Fibroblast of peridontal ligament (primary cell): Measurements from ENCODE around the gene MTMR12.

Experiments
- DNase-seq: peaks from one replicate; pipeline ENCODE4 v3.0.0-alpha.2; 2010; ENCODE audit errors: extremely low read depth

The MTMR12 gene

GRCh38 chr5:32274548-32275395 is 38.0 kb downstream of the MTMR12 start:
- DNase-seq, result no peak

GRCh38 chr5:32273821-32274220 is 38.9 kb downstream of the MTMR12 start:
- DNase-seq, result no peak

GRCh38 chr5:32272746-32273145 is 40.0 kb downstream of the MTMR12 start:
- no peak for DNase-seq

- DNase-seq, result no peak
Observed at GRCh38 chr5:32270946-32271345, 41.8 kb downstream of the MTMR12 start.

- no peak for DNase-seq
Observed at GRCh38 chr5:32270178-32270577, 42.6 kb downstream of the MTMR12 start.

- no peak for DNase-seq
Observed at GRCh38 chr5:32265902-32266301, 46.8 kb downstream of the MTMR12 start.

- DNase-seq, result no peak
Observed at GRCh38 chr5:32264957-32265572, 47.7 kb downstream of the MTMR12 start.

GRCh38 chr5:32263684-32264083 is 49.1 kb downstream of the MTMR12 start:
- no peak for DNase-seq

- no peak for DNase-seq
Observed at GRCh38 chr5:32261198-32261597, 51.5 kb downstream of the MTMR12 start.

- DNase-seq, result no peak
Observed at GRCh38 chr5:32259033-32259432, 53.7 kb downstream of the MTMR12 start.

GRCh38 chr5:32258424-32258823 is 54.3 kb downstream of the MTMR12 start:
- DNase-seq, result no peak

- DNase-seq, result no peak
Observed at GRCh38 chr5:32255540-32255900, 57.2 kb downstream of the MTMR12 start.

GRCh38 chr5:32254881-32255539 is 57.7 kb downstream of the MTMR12 start:
- peak; percentile 80 for DNase-seq

GRCh38 chr5:32251871-32252458 is 60.8 kb downstream of the MTMR12 start:
- peak; percentile 31 for DNase-seq

- DNase-seq, result no peak
Observed at GRCh38 chr5:32249668-32250067, 63.1 kb downstream of the MTMR12 start.

GRCh38 chr5:32245742-32246141 is 67.0 kb downstream of the MTMR12 start:
- no peak for DNase-seq

- DNase-seq, result no peak
Observed at GRCh38 chr5:32244017-32244416, 68.7 kb downstream of the MTMR12 start.

GRCh38 chr5:32241034-32241783 is 71.5 kb downstream of the MTMR12 start:
- peak; percentile 44 for DNase-seq

GRCh38 chr5:32239385-32239784 is 73.4 kb downstream of the MTMR12 start:
- DNase-seq, result no peak

- DNase-seq, result peak; percentile 51
Observed at GRCh38 chr5:32233696-32234447, 78.9 kb downstream of the MTMR12 start.

- no peak for DNase-seq
Observed at GRCh38 chr5:32233220-32233695, 79.5 kb downstream of the MTMR12 start.
